ENCODE measurements around the gene EPHA3. TPM values are rescaled to one million over a fixed set of nuclear protein-coding genes. Genes with fewer than 3 reads are reported as not detected.

The EPHA3 gene
- total RNA-seq, 1 experiment from 2014 or later: 0.74 TPM

DNA sequence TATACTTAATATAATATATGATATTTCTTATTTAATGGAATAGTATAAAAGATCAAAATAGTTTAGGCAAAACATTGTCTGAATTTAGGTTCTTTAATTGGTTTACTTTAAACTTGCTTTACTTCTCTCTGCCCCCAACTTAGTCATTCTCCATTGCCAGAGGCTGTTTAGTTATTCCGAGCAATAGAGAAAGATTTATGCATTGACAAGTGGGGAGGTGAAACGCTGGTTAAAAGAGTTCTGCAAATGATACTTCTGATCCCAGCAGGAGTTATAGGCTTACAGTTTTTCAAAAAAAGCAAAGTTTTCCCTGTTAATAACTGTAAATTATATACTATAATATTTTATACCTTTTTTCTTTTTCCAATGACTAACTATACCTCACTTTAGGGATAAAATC lies 145.4 kb downstream of the EPHA3 start:
- ATAC-seq (no peak), DNase-seq (ENCODE audit: low spot score) (no peak)
- Mint-ChIP-seq H3K4me3 (no peak overlapping the region), H3K9me3 (no peaks in the 10 kb centered on the region), H3K4me1 (peaks cover 11% of the 10 kb centered on the region), H3K27me3 (ENCODE audit: low read depth) (no peaks in the 10 kb centered on the region), H3K27ac (no peak overlapping the region), H3K36me3 (no peaks in the 10 kb centered on the region)
- ChIA-PET CTCF (no interaction called here), POLR2A (no interaction called here)
- no peak for TF ChIP-seq ELF4 (CRISPR knock-in tag; IDR thresholded peaks at IDR 0.05; ENCODE audit: low read depth)
- TF ChIP-seq SOX15 (CRISPR knock-in tag; IDR thresholded peaks at IDR 0.05): no peak
- TF ChIP-seq, protein P1, sequence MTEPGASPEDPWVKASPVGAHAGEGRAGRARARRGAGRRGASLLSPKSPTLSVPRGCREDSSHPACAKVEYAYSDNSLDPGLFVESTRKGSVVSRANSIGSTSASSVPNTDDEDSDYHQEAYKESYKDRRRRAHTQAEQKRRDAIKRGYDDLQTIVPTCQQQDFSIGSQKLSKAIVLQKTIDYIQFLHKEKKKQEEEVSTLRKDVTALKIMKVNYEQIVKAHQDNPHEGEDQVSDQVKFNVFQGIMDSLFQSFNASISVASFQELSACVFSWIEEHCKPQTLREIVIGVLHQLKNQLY (CRISPR knock-in tag; IDR thresholded peaks at IDR 0.05): no peak
- no peak for TF ChIP-seq TCF7 (CRISPR knock-in tag; IDR thresholded peaks at IDR 0.05; ENCODE audit: low read depth)
- TF ChIP-seq, protein P2, sequence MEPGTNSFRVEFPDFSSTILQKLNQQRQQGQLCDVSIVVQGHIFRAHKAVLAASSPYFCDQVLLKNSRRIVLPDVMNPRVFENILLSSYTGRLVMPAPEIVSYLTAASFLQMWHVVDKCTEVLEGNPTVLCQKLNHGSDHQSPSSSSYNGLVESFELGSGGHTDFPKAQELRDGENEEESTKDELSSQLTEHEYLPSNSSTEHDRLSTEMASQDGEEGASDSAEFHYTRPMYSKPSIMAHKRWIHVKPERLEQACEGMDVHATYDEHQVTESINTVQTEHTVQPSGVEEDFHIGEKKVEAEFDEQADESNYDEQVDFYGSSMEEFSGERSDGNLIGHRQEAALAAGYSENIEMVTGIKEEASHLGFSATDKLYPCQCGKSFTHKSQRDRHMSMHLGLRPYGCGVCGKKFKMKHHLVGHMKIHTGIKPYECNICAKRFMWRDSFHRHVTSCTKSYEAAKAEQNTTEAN (CRISPR knock-in tag; IDR thresholded peaks at IDR 0.05): no peak
- TF ChIP-seq, protein P3, sequence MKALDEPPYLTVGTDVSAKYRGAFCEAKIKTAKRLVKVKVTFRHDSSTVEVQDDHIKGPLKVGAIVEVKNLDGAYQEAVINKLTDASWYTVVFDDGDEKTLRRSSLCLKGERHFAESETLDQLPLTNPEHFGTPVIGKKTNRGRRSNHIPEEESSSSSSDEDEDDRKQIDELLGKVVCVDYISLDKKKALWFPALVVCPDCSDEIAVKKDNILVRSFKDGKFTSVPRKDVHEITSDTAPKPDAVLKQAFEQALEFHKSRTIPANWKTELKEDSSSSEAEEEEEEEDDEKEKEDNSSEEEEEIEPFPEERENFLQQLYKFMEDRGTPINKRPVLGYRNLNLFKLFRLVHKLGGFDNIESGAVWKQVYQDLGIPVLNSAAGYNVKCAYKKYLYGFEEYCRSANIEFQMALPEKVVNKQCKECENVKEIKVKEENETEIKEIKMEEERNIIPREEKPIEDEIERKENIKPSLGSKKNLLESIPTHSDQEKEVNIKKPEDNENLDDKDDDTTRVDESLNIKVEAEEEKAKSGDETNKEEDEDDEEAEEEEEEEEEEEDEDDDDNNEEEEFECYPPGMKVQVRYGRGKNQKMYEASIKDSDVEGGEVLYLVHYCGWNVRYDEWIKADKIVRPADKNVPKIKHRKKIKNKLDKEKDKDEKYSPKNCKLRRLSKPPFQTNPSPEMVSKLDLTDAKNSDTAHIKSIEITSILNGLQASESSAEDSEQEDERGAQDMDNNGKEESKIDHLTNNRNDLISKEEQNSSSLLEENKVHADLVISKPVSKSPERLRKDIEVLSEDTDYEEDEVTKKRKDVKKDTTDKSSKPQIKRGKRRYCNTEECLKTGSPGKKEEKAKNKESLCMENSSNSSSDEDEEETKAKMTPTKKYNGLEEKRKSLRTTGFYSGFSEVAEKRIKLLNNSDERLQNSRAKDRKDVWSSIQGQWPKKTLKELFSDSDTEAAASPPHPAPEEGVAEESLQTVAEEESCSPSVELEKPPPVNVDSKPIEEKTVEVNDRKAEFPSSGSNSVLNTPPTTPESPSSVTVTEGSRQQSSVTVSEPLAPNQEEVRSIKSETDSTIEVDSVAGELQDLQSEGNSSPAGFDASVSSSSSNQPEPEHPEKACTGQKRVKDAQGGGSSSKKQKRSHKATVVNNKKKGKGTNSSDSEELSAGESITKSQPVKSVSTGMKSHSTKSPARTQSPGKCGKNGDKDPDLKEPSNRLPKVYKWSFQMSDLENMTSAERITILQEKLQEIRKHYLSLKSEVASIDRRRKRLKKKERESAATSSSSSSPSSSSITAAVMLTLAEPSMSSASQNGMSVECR (CRISPR knock-in tag; IDR thresholded peaks at IDR 0.05; ENCODE audit: borderline replicate concordance): no peak

DNA sequence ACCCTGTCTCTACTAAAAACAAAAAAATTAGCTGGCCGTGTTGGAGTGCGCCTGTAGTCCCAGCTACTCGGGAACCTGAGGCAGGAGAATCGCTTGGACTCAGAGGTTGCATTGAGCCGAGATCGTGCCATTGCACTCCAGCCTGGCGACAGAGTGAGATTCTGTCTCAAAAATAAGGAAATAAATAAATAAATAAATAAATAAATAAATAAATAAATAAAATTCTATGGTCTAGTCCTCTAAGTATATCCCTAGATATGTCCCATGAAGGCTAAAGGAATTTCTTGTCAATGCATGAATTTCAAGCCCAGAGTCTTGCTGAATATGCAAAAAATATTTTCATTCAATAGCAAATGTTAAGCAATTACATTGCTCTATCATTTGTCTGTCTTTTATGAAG lies 149.0 kb downstream of the EPHA3 start:
- ChIA-PET POLR2A (no interaction called here), CTCF (no interaction called here)
- H3K36me3 Mint-ChIP-seq: no peaks in the 10 kb centered on the region
- H3K4me1 Mint-ChIP-seq: peaks cover 7% of the 10 kb centered on the region
- TF ChIP-seq EMX1 (CRISPR knock-in tag; IDR thresholded peaks at IDR 0.05) (no peak), RORB (CRISPR knock-in tag; IDR thresholded peaks at IDR 0.05) (no peak), ZNF671 (CRISPR knock-in tag; IDR thresholded peaks at IDR 0.05) (no peak), ZNF121 (CRISPR knock-in tag; IDR thresholded peaks at IDR 0.05) (no peak), RELA (CRISPR knock-in tag; IDR thresholded peaks at IDR 0.05; ENCODE audit: borderline replicate concordance) (no peak), ELF4 (CRISPR knock-in tag; IDR thresholded peaks at IDR 0.05; ENCODE audit: low read depth) (no peak), NR3C1 (CRISPR knock-in tag; conservative IDR thresholded peaks at IDR 0.05; ENCODE audit: low read depth) (no peak), JAZF1 (CRISPR knock-in tag; IDR thresholded peaks at IDR 0.05) (no peak), CREM (CRISPR knock-in tag; IDR thresholded peaks at IDR 0.05) (no peak), NFYB (CRISPR knock-in tag; conservative IDR thresholded peaks at IDR 0.05; ENCODE audit: low read depth) (no peak), CBFB (CRISPR knock-in tag; IDR thresholded peaks at IDR 0.05; ENCODE audit: low read depth) (no peak), MXD4 (CRISPR knock-in tag; IDR thresholded peaks at IDR 0.05; ENCODE audit: borderline replicate concordance) (no peak), GTF2I (CRISPR knock-in tag; conservative IDR thresholded peaks at IDR 0.05) (no peak), ZNF138 (CRISPR knock-in tag; conservative IDR thresholded peaks at IDR 0.05) (no peak), ZNF232 (CRISPR knock-in tag; IDR thresholded peaks at IDR 0.05) (no peak)
- TF ChIP-seq, protein P4, sequence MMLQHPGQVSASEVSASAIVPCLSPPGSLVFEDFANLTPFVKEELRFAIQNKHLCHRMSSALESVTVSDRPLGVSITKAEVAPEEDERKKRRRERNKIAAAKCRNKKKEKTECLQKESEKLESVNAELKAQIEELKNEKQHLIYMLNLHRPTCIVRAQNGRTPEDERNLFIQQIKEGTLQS (CRISPR knock-in tag; conservative IDR thresholded peaks at IDR 0.05): no peak
- TF ChIP-seq, protein P5, sequence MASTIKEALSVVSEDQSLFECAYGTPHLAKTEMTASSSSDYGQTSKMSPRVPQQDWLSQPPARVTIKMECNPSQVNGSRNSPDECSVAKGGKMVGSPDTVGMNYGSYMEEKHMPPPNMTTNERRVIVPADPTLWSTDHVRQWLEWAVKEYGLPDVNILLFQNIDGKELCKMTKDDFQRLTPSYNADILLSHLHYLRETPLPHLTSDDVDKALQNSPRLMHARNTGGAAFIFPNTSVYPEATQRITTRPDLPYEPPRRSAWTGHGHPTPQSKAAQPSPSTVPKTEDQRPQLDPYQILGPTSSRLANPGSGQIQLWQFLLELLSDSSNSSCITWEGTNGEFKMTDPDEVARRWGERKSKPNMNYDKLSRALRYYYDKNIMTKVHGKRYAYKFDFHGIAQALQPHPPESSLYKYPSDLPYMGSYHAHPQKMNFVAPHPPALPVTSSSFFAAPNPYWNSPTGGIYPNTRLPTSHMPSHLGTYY (CRISPR knock-in tag; IDR thresholded peaks at IDR 0.05): no peak
- TF ChIP-seq, protein P6, sequence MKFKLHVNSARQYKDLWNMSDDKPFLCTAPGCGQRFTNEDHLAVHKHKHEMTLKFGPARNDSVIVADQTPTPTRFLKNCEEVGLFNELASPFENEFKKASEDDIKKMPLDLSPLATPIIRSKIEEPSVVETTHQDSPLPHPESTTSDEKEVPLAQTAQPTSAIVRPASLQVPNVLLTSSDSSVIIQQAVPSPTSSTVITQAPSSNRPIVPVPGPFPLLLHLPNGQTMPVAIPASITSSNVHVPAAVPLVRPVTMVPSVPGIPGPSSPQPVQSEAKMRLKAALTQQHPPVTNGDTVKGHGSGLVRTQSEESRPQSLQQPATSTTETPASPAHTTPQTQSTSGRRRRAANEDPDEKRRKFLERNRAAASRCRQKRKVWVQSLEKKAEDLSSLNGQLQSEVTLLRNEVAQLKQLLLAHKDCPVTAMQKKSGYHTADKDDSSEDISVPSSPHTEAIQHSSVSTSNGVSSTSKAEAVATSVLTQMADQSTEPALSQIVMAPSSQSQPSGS (CRISPR knock-in tag; IDR thresholded peaks at IDR 0.05; ENCODE audit: borderline replicate concordance, low read depth): no peak
- TF ChIP-seq, protein P7, sequence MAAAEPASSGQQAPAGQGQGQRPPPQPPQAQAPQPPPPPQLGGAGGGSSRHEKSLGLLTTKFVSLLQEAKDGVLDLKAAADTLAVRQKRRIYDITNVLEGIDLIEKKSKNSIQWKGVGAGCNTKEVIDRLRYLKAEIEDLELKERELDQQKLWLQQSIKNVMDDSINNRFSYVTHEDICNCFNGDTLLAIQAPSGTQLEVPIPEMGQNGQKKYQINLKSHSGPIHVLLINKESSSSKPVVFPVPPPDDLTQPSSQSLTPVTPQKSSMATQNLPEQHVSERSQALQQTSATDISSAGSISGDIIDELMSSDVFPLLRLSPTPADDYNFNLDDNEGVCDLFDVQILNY (CRISPR knock-in tag; IDR thresholded peaks at IDR 0.05): no peak
- TF ChIP-seq, protein P8, sequence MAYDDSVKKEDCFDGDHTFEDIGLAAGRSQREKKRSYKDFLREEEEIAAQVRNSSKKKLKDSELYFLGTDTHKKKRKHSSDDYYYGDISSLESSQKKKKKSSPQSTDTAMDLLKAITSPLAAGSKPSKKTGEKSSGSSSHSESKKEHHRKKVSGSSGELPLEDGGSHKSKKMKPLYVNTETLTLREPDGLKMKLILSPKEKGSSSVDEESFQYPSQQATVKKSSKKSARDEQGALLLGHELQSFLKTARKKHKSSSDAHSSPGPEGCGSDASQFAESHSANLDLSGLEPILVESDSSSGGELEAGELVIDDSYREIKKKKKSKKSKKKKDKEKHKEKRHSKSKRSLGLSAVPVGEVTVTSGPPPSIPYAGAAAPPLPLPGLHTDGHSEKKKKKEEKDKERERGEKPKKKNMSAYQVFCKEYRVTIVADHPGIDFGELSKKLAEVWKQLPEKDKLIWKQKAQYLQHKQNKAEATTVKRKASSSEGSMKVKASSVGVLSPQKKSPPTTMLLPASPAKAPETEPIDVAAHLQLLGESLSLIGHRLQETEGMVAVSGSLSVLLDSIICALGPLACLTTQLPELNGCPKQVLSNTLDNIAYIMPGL (CRISPR knock-in tag; IDR thresholded peaks at IDR 0.05): no peak
- no peak overlapping the region for H3K27ac Mint-ChIP-seq
- DNase-seq (ENCODE audit: low spot score) (no peak), ATAC-seq (no peak)
- H3K4me3 Mint-ChIP-seq: no peak overlapping the region
- H3K27me3 Mint-ChIP-seq (ENCODE audit: low read depth): no peaks in the 10 kb centered on the region
- no peaks in the 10 kb centered on the region for H3K9me3 Mint-ChIP-seq

Measured in WTC11 (cell line).